ENCODE results near the gene MYDGF.

DNA sequence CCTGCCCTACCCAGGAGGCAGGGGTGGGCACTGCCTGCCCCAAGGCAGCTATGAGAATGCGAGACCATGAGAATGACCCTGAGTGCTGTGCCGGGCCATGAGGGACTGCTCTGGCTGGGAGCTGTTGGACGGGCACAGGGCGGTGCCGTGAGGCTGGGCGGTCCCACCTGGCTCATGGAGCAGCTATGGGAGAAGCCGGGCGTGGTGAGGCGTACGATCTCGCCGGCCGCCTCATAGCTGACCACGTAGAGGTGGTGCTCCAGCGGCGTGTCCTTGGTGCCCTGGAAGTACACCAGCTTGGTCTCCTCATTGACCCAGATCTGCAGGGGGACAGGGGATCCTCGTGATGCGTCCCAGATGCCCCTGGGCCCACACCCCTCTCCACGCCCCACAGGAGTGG is 19.3 kb upstream of the MYDGF start:
- TF ChIP-seq, protein P1, sequence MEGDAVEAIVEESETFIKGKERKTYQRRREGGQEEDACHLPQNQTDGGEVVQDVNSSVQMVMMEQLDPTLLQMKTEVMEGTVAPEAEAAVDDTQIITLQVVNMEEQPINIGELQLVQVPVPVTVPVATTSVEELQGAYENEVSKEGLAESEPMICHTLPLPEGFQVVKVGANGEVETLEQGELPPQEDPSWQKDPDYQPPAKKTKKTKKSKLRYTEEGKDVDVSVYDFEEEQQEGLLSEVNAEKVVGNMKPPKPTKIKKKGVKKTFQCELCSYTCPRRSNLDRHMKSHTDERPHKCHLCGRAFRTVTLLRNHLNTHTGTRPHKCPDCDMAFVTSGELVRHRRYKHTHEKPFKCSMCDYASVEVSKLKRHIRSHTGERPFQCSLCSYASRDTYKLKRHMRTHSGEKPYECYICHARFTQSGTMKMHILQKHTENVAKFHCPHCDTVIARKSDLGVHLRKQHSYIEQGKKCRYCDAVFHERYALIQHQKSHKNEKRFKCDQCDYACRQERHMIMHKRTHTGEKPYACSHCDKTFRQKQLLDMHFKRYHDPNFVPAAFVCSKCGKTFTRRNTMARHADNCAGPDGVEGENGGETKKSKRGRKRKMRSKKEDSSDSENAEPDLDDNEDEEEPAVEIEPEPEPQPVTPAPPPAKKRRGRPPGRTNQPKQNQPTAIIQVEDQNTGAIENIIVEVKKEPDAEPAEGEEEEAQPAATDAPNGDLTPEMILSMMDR (IDR thresholded peaks at IDR 0.05) = no peak
- TF ChIP-seq POLR2A (IDR thresholded peaks at IDR 0.05) (no peak), EP300 (IDR thresholded peaks at IDR 0.05) (no peak), POLR2AphosphoS5 (IDR thresholded peaks at IDR 0.05) (no peak)

All from suprapubic skin (tissue), 4 donors.